ENCODE results near the gene BPNT1.

GRCh38 chr1:220089650-220090556 lies at the start of gene BPNT1:
- TF ChIP-seq CTCF (IDR thresholded peaks at IDR 0.05; ENCODE audit: poor library complexity, severe bottlenecking), result no peak
- no peak for TF ChIP-seq RAD21 (conservative IDR thresholded peaks at IDR 0.05)
- no peak for TF ChIP-seq EZH2 (IDR thresholded peaks at IDR 0.05; ENCODE audit: borderline replicate concordance, insufficient read depth, low read length, poor library complexity, severe bottlenecking)
- peak; percentile 27 for TF ChIP-seq EP300 (conservative IDR thresholded peaks at IDR 0.05; ENCODE audit: poor library complexity, severe bottlenecking)
- TF ChIP-seq TAF1 (IDR thresholded peaks at IDR 0.05; ENCODE audit: low read depth), result no peak
- peak; percentile 65 for TF ChIP-seq POLR2AphosphoS5 (IDR thresholded peaks at IDR 0.05)

All from neural cell (in vitro differentiated cells).